GM03348 (cell line): ENCODE results near the gene C1orf159.
"Not testable (repeated sequence)": the region's sequence is repeated elsewhere in the genome, so short reads cannot be mapped to it uniquely, and the experiment has no call there.

Experiments
- DNase-seq: peaks from one replicate; pipeline ENCODE4 v3.0.0; 2012; ENCODE audit warnings: low spot score

C1orf159 gene

DNA sequence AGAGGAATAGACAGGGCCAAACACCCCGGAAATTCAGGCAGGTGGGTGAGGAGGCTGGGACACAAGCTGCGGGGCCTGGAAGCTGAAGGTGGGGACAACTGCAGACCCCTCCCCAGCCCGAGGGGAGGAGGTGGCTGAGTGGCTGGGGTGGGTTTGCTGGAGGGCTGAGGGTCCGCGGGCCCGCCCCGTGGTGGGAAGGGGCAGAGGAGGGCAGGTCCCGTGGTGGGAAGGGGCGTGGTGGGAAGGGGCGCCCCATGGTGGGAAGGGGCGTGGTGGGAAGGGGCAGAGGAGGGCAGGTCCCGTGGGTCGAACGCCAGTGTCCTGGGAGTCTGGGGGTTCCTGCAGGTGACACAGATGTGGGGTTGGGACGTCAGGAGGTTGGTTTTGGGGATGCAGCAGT, 33.5 kb upstream of the C1orf159 start:
- DNase-seq = no peak

DNA sequence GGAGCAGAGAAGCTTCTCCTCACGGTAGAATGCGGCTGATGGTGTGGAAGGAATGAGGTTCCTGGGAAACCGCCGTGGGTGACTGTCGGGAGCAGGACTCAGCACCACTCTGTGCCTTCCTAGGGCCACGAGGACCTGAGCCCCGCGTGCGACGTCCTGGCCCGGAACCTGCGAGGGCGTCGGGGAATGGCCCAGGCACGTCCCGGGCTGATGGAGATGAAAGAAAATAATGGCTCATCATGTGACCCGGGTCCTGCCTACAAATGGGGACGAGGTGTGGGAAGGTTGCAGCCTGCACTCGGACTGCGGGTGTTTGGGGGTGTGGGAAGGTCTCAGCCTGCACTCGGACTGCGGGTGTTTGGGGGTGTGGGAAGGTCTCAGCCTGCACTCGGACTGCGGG, 32.7 kb upstream of the C1orf159 start:
- no peak for DNase-seq

- no peak for DNase-seq
Observed at GRCh38 chr1:1148061-1148460, 32.2 kb upstream of the C1orf159 start.

DNA sequence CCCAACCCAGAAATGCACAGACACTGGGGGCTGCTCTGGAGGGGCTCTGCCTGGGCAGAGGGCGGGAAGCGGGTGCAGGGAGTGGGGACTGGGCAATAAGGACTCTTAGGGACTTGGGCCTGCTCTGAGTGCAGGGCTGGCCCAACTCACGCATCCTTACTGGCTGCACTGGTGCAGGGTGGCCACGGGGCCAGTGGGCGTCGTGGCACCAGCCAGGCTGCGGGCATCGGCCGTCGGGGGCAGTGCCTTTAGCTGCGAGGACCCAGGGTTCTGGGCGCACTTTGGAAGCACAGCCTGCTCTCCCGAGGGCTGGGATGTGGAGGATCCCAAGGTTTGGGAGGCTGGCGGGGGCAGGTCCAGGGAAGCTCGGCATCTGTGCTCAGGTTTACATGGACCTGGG, 30.7 kb upstream of the C1orf159 start:
- no peak for DNase-seq

DNA sequence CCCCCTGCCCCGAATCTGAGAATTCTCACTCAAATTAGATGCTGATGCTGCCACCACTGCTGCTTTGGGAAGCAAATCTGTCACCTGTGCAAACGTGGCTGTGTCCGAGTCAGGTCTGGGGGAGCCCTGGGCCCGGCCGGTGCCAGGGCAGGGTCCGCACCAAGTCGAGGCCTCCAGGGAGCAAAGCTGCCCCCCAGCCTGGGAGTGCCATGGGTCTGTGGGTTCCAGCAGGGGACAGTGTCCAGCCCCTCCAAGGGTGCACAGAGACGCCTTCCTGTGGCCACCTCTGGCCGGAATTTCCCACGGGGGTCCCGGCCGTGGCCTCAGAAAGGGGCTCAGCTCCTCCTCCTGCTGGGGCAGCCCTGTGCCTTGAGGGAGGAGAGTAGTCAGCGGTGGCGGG, 30.1 kb upstream of the C1orf159 start:
- no peak for DNase-seq

DNA sequence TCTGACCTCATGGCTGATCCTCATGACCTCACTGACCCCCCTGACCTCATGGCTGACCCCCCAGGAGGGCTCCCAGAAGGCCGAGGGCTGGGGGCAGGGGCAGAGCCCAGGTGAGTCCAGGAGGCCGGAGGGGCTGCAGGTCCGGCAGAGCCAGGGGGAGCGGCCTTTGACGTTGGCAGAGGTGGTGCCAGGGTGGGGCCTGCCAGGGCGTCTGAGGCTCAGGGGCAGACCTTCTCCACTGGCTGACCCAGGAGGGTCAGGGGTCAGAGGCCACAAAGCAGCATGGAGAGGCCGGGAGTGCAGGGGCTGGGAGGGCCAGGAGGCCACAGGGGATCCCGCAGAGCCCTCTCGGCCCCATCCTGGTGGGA, 29.6 kb upstream of the C1orf159 start:
- no peak for DNase-seq

- no peak for DNase-seq
Observed at GRCh38 chr1:1144843-1145546, 29.1 kb upstream of the C1orf159 start.

- DNase-seq = no peak
Observed at GRCh38 chr1:1144122-1144842, 28.4 kb upstream of the C1orf159 start.

GRCh38 chr1:1143636-1144035, 27.7 kb upstream of the C1orf159 start:
- DNase-seq = no peak

DNA sequence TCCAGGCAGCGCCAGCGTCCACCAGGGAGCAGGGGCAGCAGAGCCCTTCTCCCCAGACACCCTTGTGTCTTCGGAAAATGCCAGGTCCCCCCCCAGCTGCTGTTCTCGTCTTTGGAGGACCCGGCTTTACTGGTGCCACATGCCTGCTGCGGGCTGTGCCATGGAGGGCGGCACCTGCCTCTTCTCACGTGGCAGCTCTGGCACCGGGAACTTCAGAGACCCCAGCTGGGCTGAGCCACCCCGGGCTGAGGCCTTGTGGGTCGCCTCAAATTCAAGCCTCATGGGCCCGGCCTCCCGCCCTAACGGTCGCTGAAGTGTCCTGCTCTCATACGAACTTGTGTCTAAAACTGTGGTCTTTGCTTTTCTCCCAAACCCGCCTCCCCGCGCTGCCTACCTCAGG, 27.0 kb upstream of the C1orf159 start:
- no peak for DNase-seq

GRCh38 chr1:1142352-1142751, 26.5 kb upstream of the C1orf159 start:
- DNase-seq = not testable (repeated sequence)

DNA sequence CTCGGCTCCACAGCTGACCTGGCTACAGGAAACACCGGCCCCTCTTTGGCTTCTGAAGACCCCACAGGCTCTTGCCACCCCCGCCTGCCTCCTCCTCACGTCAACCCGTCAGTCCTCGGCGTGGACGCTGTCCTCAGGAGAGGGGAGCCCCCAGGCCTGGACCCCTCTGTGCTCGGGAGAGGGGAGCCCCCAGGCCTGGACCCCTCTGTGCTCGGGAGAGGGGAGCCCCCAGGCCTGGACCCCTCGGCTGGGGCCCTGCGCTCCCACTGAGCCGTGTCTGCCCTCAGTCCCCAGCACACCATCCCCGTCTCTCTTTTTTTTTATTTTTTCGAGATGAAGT, 26.0 kb upstream of the C1orf159 start:
- no peak for DNase-seq

GRCh38 chr1:1141244-1141910, 25.5 kb upstream of the C1orf159 start:
- no peak for DNase-seq

DNA sequence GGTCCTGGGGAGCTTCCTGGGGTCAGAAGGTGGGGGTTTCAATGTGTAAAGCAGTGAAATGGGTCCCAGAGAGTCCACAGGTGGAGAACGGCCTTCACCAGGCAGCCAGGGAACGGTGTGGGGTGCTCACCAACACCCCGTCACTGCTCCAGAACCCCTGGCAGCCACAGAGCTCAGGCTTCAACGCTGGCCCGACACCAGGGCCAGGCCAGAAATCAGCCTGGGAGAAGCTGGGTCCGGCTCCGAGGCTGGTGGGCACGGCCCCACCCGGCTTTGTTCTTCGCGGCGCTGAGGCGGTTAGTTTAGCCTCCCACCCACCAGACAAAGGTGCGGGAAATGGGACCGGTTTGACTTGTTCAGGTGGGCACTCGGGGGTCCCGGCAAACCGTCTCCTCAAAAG, 24.8 kb upstream of the C1orf159 start:
- DNase-seq = no peak

DNA sequence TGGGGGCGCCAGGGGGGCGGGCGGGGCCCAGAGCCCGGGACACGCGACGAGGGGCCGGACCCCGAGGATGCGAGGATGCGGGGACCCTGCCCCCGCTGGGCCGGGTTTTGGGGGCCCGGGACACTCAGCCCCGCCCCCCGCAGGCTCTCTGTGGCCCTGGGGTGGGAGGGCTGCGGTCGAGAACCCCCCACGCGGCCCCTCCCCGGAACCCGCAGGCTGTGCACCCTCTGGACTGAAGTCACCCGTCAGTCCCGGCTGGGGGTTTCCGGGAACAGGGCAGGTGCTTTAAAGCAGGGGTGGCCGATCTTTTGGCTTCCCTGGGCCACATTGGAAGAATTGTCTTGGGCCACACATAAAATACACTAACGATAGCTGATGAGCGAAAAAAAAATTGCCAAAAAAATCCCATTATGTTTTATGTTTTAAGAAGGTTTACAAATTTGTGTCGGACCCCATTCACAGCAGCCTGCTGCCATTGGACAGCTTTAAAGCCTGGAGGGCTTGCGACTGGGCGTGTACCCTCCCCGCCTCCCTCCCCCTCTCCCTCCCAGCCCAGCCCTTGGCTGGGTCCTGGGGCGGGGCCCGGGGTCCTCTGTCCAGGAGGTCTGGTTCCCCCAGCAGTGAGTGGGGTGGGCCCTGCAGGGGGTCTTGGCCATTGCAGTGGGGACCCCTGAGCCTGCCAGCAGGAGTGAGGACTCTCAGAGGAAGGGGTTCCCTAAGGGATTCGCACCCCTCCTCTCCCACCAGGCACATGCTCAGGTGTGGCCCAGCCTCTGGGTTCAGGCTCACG, 21.6 kb upstream of the C1orf159 start:
- no peak for DNase-seq

DNA sequence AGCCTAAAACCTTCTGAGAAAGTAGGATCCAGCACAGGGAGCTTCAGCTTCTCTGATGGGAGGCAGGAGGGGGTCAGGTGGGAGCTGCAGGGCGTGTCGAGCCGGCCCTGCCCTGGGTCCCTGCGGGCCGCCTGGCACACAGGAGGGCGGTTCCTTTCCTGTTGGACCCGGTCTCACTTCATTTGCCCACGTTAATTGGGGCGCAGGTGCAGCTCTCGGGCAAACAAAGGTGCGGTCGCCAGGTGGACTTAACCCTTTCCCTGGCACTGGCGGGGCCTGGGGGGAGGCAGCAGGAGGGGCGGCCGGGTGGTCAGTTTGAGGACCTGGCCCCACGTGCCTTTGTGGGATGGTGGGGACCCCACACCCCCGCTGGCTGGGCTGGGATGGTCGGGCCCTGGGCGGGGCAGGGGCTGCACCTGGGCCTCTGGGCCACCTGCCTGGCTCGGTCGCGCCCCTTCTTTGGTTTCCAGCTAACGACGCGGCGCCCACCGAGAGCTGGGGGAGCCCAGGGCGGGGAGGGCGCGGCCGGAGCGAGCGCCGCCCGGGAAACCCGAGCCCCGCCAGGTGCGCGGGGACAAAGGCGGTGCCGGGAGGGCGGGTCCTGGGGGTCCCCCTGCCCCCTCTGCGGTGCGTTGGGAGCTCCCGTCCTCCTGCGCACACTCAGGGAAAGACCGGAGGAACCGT, 20.8 kb upstream of the C1orf159 start:
- no peak for DNase-seq

DNA sequence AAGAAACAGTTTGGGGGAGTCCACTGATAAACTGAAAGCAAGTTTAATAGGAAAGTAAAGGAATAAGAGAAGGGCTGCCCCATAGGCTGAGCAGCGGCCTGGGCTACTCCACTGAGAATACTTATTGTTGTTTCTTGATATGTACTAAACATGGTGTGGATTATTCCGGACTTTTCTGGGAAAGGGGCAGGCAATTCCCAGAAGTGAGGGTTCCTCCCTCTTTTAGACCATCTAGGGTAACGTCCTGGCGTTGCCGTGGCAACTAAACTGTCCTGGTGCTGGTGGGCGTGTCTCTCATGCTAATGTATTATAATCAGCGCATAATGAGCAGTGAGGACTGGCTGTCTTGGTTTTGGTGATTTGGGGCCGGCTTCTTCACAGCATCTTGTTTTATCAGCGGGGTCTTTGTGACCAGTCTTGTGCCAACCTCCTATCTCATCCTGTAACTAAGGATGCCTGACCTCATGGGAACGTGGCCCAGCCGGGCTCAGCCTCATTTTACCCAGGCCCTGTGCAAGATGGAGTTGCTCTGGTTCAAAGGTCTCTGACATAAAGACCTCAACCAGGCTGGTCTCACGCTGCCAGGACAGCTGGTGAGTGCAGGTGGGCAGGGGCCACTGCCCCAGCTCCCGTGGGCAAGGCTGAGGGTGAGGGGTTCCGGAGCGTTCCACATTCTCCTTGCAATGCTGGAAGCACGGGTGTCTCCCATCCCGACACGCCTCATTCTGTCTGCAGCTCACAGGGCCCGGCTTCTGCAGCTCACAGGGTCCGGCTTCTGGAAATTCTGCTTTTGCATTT, 19.6 kb upstream of the C1orf159 start:
- DNase-seq = no peak

GRCh38 chr1:1134300-1134970, 18.5 kb upstream of the C1orf159 start:
- no peak for DNase-seq

DNA sequence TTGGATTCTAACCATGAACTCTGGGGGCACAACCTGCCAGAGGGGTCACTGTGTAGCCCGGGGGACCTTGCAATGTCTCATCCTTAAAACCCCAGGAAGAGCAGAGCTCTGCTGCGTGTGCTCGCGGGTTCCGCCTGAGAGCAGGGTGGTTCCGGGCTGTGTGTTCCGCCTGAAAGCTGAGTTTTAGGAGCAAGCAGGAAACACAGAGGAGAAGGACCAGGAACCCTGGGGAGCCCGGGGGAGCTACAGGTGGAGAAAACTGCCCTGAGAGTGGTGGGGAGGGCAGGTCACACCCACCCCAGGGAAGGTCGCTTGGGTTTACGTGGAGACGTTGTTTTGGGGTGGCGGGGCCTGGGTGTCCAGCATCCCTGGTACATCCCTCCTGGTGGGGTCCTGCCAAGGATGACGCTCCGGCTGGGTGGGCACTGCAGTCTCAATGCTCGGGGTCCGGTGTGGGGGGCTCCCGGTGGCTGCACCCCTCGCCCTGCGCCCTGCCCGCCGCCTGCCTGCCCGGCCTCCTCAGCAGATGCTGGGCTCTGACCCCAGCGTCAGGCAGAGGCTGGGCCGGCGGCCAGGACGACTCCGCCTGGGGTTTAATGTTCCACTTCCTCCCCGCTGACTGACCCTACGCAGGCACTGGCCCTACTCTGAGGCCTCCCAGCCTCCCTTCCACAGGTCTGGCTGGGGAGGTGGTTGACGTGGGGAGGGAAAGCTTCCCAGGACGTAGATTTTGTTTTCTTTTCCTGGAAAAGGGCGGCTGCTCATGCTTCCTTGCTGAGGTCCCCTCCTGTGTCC, 17.3 kb upstream of the C1orf159 start:
- DNase-seq = no peak
